NCI-H1694 treated with DMSO at 0.1 percent for 48 hours (cell line): ENCODE results near the gene NR5A2.

Experiments used
- DNase-seq: peaks from one replicate; lab custom pipeline; 2025; lab: John Stamatoyannopoulos, UW

The NR5A2 gene

GRCh38 chr1:200027264-200027823, at the start of gene NR5A2:
NR5A2 (plus strand) TSS chr1:200027710; CDS start chr1:200027848, 138 bp downstream.
- DNase-seq: no peak

GRCh38 chr1:199978408-199978940, 49.0 kb upstream of the NR5A2 start:
- peak; percentile 68 for DNase-seq

GRCh38 chr1:199979071-199979470, 48.4 kb upstream of the NR5A2 start:
- DNase-seq: peak; percentile 46

- DNase-seq: no peak
Measured at GRCh38 chr1:199981584-199981983, 45.9 kb upstream of the NR5A2 start.

DNA sequence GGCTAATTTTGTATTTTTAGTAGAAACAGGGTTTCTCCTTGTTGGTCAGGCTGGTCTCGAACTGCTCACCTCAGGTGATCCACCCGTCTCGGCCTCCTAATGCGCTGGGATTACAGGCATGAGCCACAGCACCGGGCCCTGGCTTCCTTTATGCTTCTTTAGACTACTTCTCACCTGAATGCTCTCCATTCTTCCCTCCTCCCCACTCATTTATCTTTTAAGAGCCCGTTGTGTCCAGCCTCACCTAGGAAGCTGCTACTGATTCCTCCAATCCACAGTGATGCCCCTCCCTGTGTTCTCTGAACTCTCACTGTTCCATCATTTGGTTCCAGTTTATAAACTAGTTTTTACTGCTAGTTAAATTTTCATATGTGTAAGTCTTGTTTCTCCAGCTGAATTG, 44.9 kb upstream of the NR5A2 start:
- DNase-seq: no peak

DNA sequence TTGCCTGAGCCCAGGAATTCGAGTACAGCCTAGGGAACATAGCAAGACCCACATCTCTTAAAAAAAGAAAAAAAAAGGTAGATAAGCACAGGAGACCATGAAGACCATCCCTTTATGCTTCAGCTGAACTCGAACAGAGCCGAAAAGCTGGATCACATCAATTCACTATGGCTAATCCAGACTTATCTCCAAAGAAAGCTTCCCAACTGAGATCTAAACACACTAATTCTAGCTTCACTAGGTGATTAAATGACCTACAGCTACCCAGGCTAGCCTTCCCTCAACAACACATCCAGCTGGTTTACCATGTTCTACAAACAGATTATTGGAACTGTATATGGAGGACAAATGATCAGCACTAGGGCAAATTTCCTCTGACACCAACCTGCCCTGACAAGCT, 44.0 kb upstream of the NR5A2 start:
- no peak for DNase-seq

GRCh38 chr1:199995096-199995685, 32.3 kb upstream of the NR5A2 start:
- no peak for DNase-seq

- DNase-seq: no peak
Measured at GRCh38 chr1:200005165-200005564, 22.3 kb upstream of the NR5A2 start.

DNA sequence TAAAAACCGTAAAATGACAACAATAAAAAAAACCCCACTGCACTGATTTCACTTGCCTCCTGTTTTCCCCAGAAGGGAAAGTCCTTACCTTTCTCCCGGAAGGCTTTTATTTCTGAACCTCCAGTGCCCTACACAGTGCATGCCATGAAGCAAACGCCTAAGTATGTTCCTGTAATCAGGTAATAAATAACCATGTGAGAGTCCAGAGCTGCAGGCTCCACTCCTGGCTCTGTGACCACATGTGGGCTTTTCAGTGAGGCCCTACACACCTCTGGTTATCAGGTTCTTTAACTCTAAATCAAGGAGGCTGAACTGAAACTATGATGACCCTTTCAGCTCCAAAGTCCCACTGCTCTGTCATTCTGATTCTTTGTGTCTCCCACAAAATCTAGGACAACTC, 20.8 kb upstream of the NR5A2 start:
- no peak for DNase-seq

- no peak for DNase-seq
Measured at GRCh38 chr1:200015811-200016210, 11.7 kb upstream of the NR5A2 start.

DNA sequence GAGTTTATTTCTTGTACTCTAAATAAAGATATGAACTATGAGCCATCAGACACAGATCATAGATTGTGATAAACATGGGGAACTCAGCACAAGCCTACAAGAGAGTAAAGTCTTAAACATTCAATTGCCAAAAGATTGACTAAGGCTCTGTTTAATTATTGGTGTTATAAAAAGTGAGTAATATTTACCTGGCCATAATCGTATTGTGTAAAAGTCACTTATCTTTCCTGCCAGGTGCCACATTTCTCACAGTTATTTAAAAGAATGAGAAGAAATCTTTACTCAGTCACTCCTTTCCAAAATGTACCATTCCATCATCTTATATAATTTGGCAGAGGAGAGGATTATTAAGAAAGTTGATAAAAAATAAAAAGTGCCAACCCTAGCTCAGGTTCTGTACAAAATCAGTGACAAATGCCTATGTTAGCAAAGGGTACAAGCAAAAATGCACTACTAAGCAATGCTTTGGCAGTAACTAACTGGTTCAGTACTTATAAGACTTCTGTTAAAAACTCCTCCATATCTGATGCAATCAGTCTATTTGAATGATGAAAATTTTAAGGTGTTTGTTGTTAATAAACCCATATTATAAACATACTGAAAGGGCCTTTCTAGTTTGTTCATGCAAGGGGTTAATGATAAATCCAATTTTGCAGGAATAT, 5.8 kb upstream of the NR5A2 start:
- DNase-seq: no peak

DNA sequence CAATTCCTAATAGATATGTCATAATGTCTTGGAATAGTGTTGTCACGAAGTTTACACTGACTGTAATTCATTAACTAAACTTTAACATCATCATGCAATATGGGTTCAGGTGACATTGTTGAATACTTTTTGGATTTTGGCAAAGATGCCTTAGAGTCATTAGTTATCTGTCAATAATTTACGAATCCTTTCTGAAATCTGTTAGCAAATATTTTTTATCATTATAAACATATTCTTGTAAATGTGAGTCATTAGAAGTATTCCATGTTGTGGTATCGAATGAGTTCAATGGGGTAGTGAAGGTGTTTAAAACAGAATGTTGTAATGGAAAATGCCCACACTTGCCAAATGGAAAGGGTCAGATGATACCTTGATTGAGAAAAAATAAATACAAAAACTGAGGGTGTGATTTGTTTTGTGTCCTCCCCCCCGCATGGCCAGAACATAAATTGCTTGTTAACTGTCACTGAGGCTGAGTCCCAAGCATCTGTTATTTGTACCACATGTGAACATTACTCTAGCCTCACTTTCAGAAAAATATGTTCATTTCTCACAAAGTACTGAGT, 5.2 kb upstream of the NR5A2 start:
- no peak for DNase-seq

GRCh38 chr1:200028586-200029034, 1.1 kb downstream of the NR5A2 start:
- peak; percentile 62 for DNase-seq

- peak; percentile 62 for DNase-seq
Measured at GRCh38 chr1:200029035-200029821, 1.7 kb downstream of the NR5A2 start.

DNA sequence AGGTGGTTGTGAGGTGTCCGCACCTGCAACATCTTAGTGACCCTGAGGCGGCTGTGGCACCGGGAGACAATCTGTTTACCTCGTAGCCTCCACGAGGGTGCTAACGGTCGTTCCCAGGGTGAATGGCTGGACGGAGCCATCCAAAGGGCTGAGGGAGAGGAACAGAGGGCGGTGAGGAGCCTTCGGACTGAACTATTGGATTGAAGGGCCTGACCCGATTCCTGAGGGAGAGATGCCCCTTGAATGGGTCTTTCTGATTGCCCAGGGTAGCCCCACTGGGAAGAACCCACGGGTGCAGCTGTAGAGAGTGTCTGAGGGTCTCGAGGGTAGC, 2.3 kb downstream of the NR5A2 start:
- no peak for DNase-seq

GRCh38 chr1:200030791-200031190, 3.3 kb downstream of the NR5A2 start:
- no peak for DNase-seq

DNA sequence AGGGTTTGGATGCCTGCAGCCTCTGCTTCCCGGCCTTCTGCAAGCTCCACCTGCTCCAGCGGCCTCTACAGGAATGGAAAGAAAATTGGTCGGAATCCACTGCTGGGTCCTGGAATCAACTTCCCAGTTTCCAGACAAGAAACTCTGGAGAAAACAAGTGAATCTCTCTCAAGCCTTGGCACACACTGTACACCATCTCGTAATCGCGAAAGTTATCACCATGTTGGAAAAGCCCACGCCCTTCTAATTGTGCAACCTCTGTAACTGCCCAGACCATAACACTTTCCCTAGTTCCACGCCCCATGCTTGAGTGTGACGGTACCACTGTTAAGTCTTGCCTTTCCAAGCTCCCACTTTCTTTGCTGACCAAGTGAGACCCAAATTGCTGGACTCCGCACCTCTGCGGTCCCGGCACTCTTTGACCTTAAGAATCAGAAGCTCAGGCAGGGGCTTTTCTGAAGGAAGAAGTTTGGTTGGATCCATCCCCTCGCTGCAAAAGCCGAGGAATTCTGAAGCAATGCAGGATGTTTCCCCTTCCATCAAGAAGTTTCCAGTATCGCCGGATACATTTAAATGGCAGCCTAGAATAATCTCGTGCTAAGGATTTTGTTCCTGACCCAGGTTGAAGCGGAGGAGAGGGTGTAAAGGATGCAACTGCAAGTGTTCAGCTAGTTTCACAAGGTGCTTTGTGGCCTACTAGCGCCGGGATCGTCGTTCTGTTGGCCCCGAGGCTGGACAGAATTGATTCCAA, 6.2 kb downstream of the NR5A2 start:
- no peak for DNase-seq

DNA sequence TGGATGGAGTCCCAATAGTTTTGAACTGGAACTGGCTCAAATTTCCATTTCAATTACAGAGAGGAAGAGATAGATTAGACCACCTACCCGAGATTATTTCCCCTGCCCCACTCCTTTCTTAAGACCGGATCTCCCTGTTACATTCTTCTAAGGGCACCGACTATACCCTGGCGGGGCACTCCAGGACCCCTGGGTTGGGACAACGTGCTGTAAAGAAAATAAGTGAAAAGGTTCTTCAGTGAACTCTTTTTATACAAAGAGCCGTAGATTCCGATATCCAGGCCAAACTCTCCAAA, 6.7 kb downstream of the NR5A2 start:
- no peak for DNase-seq

DNA sequence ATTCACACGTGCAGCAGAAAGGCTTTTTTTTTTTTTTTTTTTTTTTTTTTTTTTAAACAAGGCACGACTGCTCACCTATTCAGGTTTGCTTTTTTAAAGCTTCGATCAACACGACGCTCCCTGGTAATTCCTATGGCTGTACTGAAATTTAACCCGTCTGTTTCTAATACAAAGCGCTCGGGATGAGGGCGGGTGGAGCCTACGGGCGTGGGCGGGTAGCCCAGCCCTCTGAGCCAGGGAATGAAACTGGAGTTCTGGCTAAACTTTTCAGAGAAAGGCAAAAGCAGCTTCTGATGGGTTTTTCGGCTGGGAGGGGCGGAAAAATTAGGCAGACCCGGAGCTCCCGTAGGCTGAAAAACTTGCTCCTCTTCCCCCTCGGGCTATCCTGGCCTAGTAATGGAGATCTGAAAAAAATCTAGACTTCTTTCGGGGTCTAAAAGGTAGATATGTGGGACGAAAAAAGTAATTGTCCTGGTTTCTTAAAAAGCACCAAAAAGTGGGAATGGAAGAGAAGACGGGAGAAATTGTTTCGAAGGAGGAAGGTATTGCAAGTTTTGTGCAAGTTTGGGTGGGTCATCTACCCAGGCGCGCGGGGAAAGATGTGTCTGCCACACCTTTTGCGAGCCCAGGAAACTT, 7.4 kb downstream of the NR5A2 start:
- no peak for DNase-seq

DNA sequence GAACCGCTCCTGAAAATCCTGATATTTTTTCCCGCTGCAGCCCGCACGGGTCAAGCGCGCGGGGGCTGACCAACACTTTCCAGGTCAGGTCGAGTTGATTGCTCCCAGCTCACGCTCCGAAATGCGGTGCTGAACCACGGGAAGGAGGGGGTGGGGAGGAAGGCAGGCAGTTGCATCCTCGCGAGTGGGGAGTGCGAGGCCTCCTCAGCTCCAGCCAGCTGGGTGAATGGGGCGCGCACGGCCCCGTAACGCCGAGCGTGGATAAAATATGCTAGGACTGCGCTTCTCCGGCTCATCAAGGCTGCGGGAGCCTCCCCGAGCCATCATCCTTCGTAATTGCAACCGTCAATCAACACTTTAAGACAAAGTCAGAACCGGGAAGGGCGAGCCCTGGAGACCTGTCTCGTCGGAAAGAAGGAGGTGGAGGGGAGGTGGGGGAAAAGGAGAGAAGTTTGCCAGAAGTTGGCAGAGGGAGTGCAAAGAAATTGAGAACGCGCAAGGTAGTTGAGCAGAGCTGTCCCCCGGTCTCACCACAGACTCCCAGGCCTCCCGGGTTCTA, 8.0 kb downstream of the NR5A2 start:
- no peak for DNase-seq
